Measurements from ENCODE around the gene UGP2.
"Not testable (repeated sequence)": the region's sequence is repeated elsewhere in the genome, so short reads cannot be mapped to it uniquely, and the experiment has no call there.

Gene UGP2

DNA sequence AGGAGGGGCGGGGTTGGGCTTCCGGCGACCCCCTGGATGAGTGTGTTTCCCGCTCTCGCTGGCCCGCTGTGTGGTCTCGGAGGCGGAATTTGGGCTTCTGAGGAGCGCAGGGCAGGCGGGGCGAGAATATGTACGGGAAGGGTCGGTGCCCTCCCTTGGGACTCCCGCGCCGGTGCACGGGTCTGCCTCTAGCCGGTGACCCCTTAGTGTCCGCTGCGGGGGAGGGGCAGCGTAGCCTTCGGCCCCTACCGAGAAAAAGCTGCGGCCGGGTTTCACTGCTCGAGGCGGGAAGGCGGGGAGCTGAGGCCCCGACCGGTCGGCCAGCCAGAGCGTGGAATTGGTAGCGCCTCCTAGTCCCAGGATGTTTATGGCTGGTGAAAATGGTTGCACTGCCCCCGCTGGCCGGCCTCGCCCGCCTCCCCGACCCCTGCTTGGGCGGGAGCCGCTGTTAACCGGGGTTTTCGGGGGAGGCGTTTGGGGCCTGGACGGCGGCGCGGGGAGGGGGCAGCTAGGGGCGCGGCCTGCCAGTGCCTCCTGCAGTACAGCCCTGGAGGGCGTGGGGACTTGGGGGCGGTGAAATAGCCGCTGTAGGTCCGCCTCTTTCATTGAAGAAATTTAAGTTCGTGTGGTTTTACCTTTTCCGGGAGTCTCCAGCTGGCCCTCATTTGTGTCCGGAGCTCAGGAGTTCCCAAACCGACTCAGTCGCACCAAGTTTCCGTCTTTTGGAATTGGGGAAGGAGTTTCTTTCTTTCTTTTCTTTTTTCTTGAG lies at the start of gene UGP2:
TSS of gene UGP2 (plus strand) at position 643 of the 769 bp plus-strand sequence. CDS start 290 bp downstream, outside the sequence.
- DNase-seq, result peak; percentile 83

DNA sequence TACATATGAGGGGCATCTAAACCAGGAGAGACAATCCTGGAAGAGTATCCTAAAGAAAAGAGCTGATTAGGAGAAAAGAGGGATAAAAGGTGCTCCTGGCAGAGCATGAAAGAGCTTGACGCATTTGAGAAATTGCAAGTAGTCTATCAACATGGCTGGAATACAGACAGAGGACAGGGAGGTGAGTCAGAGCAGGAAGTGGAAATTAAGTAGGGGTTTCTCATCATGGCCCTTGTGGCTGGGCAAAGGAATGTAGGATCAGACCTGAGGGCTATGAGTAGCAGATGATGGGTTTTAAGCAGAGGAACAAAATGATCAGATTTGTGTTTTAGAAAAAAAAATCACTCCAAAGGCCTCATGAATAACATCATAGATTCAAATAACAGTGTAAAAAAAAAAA lies 49.2 kb upstream of the UGP2 start:
- DNase-seq, result no peak

DNA sequence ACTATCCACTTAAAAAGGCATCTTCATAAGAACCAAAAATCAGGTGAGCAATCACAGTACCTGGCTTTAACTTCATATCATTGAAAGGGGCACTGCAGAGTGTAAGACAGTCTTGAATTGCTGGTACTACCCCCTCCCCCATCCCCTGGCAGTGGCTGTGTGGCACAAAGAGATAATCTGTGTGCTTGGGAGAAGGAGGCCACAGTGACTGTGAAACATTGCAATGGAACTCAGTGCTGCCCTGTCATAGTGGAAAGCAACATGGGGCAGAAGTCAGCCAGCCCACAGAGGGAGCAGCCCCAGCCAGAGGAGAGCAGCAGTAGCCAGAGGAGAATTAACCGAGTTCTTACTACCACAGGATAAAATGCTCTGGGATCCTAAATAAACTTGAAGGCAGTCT lies 45.3 kb upstream of the UGP2 start:
- DNase-seq, result no peak

DNA sequence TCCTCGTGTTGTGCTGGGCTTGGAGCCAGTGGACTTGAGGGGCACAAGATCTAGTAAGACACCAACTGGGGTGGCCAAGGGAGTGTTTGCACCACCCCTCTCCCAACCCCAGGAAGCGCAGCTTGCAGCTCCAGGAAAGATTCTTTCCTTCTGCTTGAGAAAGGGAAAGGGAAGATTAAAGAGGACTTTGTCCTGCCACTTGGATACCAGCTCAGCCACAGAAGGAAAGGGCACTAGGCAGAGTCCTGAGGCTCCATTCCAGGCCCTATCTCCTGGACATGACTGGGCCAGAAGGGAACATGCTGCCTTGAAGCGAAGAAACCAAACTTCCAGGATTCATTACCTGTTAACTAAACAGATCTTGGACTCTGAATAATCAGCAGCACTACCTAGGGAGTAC lies 44.9 kb upstream of the UGP2 start:
- no peak for DNase-seq

DNA sequence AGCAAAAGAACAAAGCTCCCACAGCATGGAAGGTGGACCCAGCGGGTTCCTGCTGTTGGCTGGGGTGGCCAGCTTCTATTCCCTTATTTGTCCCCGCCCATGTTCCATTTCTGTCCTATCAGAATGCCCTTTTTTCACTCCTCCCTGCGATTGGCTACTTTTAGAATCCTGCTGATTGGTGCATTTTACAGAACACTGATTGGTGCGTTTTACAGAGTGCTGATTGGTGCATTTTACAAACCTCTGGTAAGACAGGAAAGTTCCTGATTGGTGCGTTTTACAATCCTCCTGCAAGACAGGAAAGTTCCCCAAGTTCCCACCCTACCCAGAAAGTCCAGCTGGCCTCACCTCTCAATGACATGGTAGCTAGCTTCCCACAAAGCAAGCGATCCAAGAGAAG lies 40.2 kb upstream of the UGP2 start:
- DNase-seq, result no peak

DNA sequence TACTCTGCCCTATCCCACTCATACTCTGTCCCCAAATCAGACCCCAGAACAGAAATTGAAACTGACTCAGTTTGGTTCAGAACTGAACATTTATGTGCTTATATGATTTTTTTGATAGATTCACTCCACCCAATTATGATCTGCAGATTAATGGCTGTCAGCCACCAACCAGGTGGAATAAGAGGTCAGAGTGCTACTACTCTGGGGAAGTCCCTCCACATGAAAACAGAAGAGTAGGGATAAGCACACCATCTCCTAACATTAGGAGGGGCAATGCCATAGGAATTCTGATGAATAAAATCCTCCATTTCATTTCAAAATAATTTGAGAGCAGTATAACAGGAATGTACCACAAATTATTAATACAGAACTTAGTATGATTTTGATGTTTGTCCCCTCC lies 36.3 kb upstream of the UGP2 start:
- no peak for DNase-seq

DNA sequence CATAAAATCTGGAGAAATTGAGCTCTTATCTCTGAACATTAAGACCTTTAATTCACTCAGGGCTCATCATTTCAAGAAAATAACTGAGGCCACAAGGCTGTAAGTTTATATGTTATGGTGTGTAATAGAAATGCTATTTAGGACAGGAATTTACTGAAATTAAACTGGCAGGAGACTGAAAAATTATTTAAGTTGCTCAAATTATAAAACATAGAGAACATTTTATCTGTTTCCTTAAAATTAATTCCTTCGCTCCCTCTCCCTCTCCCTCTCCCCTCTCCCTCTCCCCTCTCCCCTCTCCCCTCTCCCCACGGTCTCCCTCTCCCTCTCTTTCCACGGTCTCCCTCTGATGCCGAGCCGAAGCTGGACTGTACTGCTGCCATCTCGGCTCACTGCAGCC lies 33.7 kb upstream of the UGP2 start:
- not testable (repeated sequence) for DNase-seq

DNA sequence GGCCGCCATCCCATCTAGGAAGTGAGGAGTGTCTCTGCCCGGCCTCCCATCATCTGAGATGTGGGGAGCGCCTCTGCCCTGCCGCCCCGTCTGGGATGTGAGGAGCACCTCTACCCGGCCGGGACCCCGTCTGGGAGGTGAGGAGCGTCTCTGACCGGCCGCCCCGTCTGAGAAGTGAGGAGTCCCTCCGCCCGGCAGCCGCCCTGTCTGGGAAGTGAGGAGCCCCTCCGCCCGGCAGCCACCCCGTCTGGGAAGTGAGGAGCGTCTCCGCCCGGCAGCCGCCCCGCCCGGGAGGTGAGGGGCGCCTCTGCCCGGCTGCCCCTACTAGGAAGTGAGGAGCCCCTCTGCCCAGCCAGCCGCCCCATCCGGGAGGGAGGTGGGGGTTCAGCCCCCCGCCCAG lies 32.8 kb upstream of the UGP2 start:
- DNase-seq, result not testable (repeated sequence)

DNA sequence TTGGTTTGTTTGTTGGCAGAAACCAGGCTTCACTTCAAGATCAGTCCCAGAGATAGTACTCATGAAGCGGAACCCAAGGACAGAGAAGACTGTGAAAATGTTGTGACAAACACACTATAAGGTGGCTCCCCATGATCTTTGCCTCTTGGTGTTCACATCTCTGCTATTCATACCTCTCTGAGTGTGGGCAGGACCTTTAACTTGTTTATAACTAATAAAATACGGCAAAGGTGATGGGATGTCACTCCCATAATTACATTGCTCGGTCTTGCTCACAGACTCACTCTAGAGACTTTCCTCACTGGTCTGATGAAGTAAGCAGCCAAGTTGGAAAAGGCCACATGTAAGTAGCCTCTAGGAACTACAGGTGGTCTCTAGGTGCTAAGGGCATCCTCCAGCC lies 30.6 kb upstream of the UGP2 start:
- DNase-seq, result no peak

DNA sequence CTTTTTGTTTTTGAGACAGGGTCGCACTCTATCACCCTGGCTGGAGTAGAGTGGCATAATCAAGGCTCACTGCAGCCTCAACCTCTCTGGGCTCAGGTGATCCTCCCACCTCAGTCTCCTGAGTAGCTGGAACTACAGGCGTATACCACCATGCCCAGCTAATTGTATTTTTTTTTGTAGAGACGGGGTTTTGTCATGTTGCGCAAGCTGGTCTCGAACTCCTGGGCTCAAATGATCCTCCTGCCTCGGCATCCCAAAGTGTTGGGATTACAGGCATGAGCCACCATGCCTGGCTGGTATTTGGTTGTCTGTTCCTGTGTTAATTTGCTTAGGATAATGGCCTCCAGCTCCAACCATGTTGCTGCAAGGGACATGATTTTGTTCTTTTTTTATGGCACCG lies 29.8 kb upstream of the UGP2 start:
- DNase-seq, result not testable (repeated sequence)

DNA sequence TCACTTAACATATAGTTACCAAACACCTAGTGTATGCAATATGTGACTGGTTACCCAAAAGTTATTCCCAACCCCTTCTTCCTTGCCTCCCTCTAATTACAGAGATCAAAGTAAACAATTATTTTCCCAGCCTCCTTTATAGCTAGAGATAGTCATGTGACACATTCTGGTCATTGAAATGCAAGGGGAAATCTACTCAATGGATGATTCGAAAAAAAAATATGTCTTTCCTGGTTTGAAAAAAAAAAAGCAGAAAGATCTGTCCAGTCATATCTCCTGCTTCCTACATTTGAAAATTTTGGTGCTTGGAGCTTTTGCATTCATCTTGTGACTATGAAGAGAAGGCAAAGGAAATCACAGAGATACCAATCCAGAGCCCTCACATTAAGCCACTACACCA lies 27.6 kb upstream of the UGP2 start:
- no peak for DNase-seq

DNA sequence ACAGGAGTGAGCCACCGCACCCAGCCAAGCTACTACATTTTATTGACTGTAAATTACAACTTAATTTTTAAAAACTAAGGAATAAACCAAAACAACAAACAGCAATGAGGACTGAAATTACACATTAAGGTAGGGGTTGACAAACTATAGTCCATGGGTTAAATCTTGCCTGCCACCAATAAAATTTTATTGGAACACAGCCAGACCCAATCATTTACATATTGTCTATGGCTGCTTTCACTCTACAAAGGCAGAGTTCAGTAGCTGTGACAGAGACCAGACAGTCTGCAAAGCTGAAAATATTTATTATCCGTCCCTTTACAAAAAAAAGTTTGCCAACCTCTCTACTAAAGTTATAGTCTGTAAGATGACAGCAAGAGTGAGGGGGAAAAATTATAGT lies 24.3 kb upstream of the UGP2 start:
- no peak for DNase-seq

DNA sequence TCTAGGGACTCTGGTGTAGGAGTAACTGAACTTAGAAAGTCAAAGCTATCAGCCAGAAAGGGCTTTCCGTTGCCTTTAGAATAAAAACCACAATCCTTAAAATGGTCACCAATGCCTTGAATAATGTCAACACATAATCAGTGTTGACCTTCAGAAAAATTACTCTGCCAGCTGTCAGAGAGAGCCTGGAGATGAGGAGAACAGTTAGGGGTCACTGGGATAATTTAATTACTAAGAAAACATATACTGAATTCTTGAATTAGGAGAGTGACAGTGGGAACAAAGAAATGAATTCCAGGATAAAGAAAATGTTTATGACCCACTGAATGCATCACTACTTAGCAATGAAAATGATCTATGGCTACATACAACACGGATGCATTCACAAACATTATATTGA lies 23.4 kb upstream of the UGP2 start:
- no peak for DNase-seq

DNA sequence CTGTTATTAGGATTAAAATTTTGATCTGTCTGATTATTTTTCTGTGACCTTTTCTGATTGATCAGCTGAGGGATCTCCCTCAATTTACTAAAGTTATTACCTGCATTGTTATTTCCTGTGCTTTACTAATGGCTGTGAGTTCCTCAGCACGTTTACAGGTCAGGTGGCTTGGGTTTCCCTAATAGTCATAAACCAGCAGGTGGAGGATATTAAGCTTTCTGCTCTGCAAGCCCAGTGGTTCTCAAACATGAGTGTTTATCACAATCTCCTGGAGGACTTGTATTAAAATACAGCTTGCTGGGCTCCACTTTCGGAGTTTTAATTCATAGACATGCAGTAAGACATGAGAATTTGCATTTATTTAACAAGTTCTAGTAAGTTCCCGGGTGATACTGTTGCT lies 22.4 kb upstream of the UGP2 start:
- no peak for DNase-seq

DNA sequence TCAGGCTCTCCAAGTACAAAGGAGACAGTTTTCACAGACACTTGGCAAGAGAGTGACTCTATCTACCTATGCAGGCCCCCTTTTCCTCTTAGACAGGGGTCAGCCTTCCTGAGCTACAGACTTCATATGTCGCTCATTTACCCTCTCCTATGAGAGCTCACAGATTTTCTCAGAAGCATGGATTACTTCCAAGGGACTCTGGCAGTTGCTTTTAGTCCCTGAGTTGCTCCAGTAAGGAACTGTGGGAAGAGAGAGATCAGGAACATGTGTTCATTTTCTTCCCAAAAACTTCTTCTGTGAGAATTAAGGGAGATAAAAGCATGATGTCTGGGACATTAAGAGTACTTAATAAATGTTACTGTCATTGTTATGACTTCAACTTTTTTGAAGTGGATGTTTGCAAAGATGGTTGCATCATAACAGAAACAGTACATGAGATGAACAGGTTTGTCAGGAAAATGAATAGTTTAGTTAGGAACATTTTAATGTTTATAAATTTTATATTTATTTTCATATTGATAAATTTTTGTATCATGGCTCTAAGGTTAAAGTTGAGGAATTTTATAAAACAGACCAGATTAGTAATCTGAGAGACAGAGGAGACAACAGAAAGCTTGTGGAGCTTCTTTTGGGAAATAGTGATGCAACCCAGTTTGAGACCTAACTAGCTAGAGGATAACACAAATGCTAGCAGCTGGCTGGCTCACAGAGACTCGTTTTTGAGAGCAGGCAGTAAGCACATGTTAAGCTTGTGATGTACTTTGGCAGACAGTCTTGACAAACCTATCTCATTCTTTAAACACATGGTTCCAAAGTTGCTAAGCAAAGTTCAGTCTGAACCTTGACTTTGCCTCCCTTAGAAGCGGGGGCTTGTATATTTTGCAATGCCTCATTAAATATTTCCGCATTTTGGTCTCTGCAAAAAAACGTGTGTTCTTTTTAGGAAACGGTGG lies 21.7 kb upstream of the UGP2 start:
- DNase-seq, result no peak

DNA sequence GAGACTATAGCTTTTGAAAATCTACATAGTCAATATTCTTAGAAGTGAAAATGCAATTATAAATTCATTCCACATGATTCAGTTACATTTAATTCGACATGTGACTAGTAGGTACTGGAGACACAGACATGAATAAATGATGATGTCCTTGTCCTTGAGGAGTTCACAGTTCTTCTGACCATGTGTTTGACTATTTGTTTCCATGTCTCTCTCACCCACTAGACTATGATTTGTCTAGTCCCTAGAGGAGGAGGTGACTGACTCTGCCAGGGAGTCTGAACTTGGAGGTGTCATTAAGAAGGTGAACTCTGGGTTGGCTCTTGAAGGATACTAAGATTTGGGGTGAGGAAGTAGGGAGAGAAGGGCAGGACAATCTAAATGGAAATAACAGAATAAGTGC lies 20.7 kb upstream of the UGP2 start:
- DNase-seq, result no peak

DNA sequence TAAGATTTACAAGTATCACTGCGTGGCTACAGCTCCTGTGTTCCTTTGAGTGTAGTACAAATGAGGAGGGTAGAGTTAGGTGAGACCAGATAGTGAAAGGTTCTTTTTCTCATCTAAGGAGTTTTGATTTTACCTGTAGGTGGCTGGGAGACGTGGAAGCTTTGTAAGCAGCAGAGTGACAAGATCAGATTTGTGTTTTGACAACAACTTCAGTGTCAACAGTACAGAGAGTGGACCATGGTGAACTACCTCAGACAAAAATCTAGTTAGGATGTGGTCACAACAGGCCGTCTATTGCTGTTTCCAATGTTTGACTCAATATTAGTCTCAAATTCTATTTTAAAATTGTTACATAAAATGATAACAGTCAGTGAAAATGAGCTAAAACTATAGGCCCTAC lies 20.3 kb upstream of the UGP2 start:
- DNase-seq, result no peak

DNA sequence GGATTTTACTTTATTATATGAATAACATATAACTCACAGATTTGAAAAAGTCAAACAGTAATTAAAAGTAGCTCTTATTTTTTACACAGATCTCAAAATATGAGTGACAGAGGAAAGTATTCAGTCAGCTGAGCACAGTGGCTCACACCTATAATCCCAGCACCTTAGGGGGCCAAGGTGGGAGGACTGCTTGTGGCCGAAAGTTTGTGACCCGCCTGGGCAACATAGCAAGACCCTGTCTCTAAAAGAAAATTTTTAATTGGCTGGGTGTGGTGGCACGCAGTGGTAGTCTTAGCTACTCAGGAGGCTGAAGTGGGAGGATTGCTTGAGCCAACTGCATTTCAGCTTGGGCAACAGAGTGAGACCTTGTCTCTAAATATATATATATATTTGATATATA lies 19.2 kb upstream of the UGP2 start:
- DNase-seq, result no peak

DNA sequence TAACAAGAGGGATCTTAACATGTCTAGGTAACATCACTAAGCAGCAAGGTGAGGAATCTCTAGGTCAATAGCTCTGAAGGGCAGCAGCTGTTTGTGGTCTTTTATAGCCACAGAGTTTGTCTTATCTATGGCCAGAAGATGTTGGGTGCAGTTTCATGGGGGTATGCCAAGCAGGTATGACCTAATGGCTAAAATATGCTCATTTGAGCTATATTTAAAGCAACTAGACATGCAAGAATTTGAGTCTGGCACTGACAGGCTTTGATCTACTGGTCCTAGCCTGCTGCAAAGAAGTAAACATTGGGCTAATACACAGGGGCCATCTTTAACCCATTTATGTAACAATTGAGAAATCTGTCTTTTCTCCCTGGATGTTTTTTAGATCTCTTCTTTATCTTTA lies 13.9 kb upstream of the UGP2 start:
- DNase-seq, result no peak

DNA sequence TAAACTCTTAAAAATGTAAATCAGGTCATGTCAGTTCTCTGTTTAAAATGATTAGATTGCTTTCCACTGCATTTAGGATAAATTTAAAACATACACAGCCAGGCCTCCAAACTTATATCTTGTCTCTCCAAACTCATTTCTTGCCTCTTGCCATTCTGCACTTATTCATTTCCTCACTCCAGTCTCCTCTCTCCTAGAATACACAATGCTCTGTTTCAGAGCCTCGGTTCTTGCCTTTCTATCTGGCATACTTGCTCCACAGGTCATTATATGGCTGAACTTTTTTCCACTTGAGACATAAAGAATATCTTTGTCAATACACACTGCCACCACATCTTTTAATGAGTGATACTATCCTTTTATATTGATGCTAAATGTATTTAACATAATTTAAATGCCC lies 10.5 kb upstream of the UGP2 start:
- DNase-seq, result no peak

DNA sequence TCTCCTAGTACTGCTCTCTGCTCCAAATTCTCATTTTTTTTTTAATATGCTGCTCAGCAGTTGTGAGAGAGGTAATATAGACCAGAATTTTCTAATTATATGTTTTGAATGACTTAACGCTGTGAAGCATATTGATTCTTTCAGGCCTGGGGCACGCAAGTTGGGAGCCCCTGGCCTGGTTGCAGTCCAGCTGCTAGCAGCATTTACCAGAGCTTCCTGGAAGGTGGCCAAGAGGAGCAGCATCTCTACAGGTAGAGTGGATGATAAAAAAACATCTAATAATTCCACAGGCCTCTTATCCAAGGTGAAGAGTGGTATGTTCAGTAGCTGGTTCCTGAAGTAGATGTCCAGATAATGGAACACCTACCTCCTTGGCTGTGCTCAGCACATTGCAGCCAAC lies 7.3 kb upstream of the UGP2 start:
- DNase-seq, result no peak

DNA sequence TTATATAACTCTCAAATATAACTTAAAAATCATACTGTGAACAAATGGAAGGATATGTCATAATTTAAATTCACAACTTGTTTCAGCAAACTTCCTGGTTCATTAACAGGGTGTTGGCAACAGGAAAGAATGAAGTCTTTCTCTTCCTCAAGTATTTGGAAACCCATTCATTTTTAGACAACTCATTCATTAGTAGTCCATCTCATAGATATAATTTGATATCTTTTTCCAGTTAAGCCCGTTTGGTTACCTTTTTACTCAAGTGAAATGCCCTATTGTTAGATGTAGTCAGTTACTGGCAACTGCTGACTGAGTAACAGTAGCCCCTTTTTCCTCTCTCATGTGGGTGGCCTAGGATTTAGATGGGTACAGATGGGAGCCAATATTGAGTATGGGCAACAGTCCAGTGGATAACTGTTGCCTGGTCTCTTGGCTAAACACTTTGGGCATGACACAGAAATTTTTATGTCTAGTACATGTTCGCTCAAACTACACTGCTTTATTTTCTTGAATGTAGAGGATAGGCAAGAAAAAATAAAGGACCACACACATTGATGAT lies 4.6 kb upstream of the UGP2 start:
- no peak for DNase-seq

DNA sequence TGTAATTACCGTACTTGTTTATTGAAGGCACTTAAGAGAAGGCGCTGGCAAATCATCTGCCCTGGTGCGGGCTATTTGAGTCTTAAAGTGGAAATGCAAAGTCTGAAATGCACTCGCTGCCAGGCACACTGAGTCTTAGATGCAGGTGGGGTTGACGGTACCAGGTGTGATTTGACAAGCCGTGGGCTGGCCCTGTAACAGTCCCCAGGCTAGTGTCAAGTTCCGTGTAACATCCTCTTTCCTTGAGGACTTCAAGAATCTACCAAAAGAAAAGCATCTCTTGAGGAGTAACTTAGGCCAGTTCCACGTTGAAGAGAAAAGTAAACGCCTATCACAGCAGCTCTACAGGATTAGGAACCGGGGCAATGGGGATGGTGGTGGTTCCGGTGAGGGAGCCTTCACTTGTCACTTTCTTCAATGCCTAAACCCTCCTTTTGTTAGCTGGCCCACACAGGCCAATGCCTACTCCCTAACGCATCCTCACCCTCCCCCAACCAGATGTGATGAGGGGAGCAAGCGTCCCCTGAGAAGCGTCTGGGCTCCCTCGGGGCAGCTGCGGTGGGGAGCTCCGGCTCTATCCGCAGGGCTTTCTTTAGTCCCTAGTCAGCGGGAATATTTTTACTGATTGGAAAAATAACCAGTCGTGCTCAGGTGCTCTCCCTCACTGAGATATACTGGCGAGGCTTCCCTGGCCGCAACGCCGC lies 1.5 kb upstream of the UGP2 start:
- peak; percentile 66 for DNase-seq
